Activated T-cell treated with anti-CD3 and anti-CD28 coated beads for 4 hours (primary cell): ENCODE results near the gene DIO3.

Experiments used
- DNase-seq: peaks from one replicate; pipeline ENCODE4 v3.0.0-alpha.2; 2020

Gene DIO3

GRCh38 chr14:101600336-101600890 lies 39.1 kb downstream of the DIO3 start:
- no peak for DNase-seq

DNA sequence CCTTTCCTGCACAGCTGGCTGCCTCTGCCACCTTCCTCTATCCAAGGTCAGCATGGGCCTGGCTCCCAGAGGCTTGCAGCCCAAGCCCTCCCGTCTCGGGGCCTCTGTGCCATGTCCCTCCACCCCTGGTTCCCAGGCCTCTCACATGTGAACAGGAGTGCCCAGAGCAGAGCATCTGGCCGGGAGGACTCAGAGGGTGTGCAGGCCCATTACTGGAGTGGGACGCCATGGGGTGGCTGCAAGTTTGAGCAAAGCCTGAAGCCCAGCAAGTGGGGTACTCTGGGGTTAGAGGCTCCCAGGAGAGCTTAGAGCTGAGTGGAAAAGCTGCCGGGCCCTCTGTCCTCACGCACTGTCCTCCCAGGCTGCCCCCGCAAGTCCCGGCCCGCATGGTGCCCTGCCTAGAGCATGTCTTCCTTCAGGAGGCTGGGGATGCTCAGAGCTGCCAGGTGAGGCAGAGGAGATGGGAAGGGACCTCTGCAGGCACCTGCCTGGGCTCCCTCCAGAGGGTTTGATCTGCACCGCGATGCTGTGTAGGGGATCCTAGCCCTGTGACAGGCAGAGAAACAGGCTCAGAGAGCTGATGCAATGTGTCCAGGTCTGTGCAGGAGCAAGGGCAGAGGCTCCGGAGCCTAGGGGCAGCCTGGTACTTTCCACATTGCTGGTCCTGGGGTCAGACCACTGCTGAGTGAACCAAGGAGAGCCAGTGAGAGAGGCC lies 39.8 kb downstream of the DIO3 start:
- DNase-seq: no peak

DNA sequence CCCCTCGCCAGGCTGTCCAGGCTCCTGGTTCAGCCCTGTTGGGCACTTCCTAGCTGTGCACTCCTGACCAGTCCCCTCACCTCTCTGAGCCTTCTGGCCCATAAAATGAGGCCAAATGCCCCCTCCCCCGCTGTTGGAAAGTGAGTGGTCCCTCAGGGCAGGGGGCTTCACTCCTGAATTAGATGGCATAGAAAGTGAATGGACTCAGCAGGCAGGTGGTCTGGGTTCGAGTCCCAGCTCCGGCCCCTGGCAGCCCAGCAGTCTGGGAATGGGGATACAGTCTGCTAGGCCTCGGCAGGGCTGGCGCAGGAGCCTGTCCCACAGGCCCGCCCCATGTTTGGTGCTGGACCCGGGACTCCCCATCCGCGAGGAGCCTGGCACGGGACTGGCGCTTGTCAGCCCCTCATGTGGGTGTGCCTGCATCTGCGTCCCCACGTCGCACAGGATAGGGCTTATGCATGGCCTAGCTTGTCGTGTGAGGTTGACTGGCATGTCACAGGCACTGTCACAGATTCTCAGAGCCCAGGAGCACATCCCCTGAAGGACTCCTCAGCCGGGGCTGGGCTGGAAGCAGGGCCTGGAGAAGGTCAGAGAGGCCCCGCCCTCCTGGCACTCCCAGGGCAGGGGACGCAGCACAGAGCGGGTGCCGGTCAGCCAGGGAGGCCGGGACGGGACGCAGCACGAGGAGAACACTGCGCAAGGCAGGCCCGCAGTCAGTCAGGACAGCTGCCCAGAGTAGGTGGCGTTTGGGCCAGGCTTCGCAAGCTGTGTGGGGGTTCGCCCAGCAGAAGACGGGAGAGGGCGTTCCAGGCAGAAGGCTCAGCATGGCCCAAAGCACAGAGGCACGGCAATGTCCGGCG lies 40.5 kb downstream of the DIO3 start:
- no peak for DNase-seq

DNA sequence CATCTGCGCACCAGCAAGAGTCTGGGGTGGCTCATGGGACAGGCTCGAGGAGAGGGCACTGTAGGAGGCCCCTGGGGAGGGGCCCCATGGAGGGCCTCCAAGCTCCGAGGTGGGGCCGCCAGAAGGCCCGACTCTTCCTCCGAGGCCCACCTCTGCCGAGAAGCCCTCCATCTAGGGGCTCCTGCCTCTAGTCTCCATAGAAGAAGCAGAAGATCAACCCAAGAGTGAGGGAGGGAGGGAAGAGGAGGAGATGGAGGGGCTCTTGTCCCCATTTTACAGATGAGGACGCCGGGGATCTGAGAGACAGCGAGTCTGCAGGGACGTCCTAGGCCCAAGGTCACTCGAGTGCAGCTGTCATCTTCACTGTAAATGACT lies 41.2 kb downstream of the DIO3 start:
- no peak for DNase-seq

GRCh38 chr14:101603096-101603495 lies 41.8 kb downstream of the DIO3 start:
- DNase-seq: no peak

GRCh38 chr14:101604228-101604934 lies 43.1 kb downstream of the DIO3 start:
- DNase-seq: no peak

GRCh38 chr14:101604935-101605780 lies 43.9 kb downstream of the DIO3 start:
- no peak for DNase-seq

DNA sequence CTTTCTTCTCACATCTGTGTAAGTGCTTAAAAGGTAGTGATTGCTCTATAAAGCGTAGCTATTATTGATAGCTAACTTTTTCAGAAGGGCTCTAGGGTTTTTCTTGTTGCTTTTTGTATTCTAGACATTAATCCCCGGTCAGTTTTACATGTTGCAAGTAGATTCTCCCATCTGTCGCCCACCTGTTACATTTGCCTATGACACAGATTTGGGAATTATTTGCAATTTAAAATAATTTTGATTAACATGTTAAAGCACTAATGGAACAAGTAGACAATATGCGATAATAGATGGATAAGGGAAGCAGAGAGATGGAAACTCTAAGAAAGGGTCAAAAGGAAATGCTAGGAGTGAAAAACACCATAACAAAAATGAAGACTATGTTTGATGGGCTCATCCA lies 44.5 kb downstream of the DIO3 start:
- DNase-seq: no peak
